Left forelimb (tissue), 1 donor: ENCODE results near the gene CHKA.

Source experiments
- DNase-seq: peaks from one replicate; pipeline ENCODE4 v3.0.0-alpha.2; 2018; ENCODE audit warnings: low spot score

Gene CHKA

DNA sequence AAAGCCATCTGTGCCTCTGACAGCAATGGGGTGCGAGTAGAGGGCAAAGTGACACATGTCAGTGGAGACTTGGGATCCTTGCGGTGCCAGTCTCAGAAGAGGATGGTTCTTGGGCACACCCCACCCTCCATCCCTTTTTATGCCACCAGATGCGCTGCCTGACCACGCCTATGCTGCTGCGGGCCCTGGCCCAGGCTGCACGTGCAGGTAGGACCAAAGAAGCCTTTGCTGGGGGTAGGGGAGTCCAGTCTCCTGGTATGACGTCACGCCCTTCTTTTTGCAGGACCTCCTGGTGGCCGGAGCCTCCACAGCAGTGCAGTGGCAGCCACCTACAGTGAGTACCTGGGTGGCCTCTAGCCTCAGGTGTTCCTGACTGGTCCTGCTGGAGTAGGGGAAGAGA lies 89.2 kb downstream of the CHKA start:
- no peak for DNase-seq

GRCh38 chr11:68031144-68031464 lies 90.1 kb downstream of the CHKA start:
- DNase-seq: no peak

GRCh38 chr11:68030318-68031143 lies 90.7 kb downstream of the CHKA start, which contains the start of gene NDUFS8:
Gene NDUFS8 (plus strand): TSS chr11:68030681. CDS start chr11:68032152, 1,471 bp downstream.
- DNase-seq: peak; percentile 97

GRCh38 chr11:68028802-68029545 lies 92.2 kb downstream of the CHKA start:
- no peak for DNase-seq

DNA sequence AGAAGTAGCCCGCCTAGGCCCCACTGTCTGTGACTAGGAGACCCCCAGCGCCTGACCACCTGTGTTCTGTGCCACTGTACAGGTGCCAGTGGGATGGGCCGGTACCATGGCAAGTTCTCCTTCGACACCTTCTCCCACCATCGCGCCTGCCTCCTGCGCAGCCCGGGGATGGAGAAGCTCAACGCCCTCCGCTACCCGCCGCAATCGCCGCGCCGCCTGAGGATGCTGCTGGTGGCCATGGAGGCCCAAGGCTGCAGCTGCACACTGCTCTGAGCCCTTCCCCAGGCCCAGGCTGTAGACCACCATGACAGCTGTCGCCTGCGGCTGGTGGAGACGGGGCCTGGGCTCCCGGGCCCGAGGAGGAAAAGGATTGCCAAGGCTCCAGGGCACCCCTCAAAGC lies 93.5 kb downstream of the CHKA start:
- DNase-seq: no peak

DNA sequence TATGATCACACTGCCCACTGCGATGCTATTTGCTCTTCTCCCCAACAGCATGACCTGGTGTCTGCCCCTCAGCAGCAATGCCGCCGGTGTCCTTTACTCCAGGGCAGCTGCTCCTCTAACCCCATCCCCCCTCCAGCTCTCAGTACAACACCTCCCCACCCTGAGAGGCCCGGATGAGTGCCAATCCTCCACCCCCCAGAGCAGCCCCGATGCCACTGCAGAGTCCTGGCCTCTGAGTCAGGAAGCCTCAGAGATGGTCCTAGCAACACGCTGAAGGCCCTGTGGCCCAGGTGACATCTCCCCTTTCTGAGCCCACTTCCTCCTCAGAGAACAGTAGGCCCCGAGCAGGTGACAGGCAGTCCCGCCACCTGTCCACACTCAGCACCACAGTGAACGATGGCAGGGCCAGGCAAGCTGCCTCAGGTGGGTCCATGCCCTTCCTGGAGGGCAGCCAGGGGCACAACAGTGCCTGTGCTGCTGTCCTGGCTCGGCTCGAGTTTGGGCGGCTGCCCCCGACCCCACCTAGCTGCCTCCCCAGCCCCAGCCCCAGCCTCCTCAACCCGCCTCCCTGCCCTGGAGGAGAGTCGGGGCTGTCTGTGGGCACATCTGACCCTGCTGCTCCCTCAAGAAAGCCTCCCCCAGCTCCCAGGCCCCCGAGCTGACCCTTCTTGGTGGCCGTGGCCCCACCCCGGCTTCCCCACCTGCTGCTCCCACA lies 94.6 kb downstream of the CHKA start:
- no peak for DNase-seq

DNA sequence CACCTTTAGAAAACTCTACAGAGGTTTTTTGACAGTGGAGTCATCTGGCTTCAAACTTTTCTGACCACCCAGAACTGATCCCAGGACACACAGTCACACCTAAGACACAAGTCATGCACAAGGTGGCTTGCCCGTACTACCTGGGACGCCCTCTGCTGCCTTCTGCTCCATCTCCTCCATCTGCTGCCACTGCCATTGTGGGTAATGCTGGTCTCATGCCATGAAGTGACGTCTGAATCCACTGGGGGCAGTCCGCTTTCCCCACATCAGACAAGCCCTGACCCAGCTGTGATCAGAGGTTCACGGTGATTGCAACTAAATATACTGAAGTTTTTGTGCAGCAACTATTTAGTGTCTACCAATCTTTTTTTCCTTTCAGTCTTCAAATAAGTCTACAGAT lies 96.1 kb downstream of the CHKA start:
- no peak for DNase-seq

DNA sequence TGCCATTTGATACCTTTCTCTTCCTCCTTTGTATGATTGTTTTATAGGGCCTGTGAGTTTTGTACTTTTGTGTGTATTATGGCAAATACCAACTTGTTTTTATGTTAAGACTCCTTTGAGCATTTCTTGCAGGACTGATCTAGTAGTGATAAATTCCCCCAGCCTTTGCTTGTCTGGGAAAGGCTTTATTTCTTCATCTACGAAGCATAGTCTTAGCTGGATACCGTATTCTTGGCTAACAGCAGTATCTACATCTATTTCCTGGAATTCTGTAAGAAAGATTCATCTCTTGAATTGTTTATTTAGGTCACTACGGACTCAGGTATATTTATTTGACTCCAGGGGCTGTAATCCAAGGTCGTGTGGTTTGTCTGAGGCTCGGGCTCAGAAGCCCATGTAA lies 96.7 kb downstream of the CHKA start:
- no peak for DNase-seq

DNA sequence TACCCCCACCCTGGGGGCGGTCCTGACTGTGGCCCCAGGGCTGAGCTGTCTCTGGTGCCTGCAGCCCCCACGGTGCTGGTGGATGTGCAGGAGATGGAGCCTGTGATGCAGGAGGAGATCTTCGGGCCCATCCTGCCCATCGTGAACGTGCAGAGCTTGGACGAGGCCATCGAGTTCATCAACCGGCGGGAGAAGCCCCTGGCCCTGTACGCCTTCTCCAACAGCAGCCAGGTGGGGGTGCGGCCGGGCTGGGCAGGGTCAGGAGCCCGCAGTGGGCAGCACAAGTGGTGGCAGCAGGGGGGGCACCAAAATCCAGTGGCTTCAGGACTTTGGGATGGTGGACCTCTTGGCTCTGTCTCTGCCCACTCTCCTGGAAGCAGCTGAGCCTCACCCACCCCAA lies 98.7 kb downstream of the CHKA start:
- DNase-seq: no peak

DNA sequence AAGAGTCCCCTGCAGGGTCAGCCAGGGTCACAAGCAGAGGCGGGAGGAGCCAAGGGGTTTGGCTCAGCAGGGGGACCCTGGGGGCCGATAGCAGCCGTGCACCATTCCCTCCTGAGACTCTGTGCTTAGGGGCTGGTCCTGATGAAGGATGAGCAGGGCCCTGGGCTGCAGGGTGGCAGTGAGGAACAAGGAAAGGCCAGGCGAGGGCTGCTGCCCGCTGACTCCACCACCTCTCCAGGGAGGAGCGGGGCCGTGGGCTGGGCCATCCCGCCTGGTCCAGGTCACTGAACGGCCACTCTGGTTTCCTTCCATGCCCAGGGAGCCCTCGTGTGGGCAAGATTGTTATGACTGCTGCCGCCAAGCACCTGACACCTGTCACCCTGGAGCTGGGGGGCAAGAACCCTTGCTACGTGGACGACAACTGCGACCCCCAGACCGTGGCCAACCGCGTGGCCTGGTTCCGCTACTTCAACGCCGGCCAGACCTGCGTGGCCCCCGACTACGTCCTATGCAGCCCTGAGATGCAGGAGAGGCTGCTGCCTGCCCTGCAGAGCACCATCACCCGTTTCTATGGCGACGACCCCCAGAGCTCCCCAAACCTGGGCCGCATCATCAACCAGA lies 99.9 kb downstream of the CHKA start:
- no peak for DNase-seq

DNA sequence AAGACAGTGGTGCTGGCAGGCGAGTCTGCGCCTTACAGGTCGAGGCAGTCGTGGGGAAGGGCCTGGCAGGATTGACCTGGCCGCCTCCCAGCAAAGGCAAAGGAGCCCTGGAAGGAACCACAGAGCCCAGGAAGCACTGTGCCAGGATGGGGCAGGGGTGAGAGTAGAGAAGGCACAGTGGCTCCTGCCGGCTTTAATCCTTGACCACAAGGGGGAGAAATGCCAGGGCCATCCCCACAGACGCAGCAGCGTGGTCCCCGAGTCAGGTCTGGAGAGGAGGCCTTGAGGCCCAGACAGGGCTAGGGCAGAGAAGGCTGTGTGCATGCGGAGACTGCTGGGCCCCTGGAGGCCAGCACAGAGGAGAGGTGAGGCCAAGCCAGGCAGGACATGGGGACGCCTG lies 100.6 kb downstream of the CHKA start:
- DNase-seq: no peak

DNA sequence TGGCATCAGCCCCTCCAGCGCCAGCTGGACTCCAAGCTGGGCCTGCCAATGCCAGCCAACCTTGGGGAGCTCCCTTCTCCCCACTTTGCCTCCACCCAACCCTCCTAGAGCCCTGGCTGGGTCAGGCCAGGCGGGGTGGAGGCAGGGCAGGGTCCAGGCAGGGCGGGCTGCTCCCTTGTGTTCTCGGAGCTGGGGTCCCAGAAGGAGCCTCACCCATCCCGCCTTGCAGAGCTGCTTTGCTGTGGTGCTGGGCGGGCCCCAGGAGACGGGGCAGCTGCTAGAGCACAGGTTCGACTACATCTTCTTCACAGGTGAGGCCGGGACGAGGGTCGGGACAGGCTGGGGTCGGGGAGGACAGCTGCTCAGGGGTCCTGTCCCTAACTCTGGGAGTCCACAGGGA lies 101.7 kb downstream of the CHKA start:
- no peak for DNase-seq

GRCh38 chr11:68018730-68019190 lies 102.4 kb downstream of the CHKA start:
- no peak for DNase-seq

GRCh38 chr11:68017980-68018729 lies 103.0 kb downstream of the CHKA start:
- no peak for DNase-seq

GRCh38 chr11:68016904-68017817 lies 104.0 kb downstream of the CHKA start:
- DNase-seq: no peak

DNA sequence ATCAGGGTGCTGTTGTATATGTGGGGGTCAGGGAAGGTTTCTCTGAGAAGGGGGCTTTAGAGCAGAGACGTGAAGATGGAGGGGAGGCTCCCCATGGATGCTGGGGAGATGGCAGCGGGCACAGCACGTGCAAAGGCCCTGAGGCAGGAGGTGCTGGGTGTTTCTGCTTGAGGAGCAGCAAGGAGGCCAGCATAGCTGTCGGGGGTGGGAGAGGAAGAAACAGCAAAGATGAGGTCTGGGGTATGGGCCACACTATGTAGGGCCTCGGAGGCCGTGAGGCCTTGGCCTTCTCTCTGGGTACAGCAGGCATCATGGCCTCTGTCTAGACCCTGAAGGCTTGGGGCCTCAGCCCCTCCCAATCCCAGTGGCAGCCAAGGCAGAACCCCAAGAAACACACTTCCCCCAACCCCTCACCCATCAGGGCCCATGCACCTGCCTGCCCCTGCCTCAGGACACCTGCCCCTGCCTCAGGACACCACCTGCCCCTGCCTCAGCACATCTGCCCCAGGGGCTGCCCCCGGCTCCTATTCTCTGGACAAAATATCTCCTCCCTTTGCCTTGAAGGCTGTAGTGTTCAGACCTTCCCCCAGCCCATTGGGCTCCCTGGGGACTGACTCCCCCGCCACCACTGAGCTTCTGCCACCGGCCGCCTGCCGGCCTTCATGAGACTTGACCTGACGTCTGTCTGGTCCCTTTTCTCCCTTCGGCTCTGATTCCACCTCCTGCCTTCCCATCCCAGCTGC lies 104.9 kb downstream of the CHKA start:
- DNase-seq: no peak

DNA sequence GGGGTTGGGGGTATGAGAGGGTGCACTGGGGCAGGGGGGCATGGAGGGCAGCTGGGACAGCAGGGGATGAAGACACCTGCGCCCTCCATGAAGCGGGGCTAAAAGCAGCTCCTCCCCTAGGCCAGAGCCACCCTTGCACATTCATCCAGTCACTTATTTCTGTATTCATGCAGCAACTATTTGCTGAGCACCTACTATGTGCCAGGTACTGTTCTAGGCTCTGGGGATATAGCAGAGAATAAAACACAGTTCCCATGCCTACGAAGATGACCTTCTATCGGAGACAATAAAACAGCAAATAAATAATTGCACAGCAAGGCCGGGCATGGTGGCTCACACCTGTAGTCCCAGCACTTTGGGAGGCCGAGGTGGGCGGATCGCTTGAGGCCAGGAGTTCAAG lies 105.7 kb downstream of the CHKA start:
- no peak for DNase-seq

DNA sequence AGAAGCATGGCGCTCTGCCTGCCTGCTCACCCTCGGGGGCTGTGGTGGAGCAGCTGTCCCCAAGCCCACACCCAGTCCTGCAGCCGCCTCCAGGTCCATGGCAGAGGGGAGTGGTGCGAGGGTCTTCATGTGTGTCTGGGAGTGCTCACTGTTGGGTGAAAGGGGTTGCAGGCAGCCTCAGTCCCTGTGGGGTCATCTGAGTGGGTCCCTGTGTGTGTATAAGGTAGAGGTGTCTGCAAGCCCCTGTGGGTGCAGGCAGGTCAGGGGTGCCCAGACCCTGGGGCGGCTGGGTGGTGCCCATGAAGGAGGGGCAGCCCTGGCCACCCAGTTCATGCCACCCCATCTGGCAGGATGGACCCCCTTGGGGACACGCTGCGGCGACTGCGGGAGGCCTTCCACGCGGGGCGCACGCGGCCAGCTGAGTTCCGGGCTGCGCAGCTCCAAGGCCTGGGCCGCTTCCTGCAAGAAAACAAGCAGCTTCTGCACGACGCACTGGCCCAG lies 106.2 kb downstream of the CHKA start:
- DNase-seq: no peak

GRCh38 chr11:68014157-68014946 lies 106.8 kb downstream of the CHKA start:
- no peak for DNase-seq
